Measurements from ENCODE around the gene BSN.

DNA sequence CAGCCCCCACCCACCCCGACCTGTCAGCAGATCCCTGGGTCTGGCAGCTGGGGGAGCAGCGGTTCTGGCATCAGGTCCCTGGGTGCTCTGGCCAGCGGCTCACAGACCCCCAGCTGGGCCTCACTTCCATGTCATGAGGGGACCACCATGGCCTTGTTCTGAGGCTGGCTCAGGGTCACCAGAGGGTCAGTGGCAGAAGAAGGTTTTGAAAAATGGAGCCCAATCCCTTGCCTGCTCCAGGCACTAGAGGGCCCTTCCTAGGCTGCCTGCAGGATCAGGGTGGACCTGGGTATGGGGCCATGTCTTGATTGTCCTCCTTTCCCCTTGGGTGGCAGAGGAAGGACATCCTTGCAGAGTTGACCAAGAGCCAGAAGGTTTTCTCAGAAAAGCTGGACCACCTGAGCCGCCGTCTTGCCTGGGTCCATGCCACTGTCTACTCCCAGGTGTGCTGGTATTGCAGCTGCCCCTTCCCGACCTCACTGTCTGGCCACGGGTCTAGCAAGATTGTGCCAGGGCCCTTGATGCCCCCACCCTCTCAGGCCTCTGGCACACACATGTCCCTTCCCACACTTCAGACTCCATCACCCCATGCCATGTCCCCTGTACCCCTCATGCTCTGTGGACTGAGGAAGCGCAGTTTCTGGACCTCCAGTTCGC is 152.3 kb downstream of the BSN start:
- TF ChIP-seq, protein P1, sequence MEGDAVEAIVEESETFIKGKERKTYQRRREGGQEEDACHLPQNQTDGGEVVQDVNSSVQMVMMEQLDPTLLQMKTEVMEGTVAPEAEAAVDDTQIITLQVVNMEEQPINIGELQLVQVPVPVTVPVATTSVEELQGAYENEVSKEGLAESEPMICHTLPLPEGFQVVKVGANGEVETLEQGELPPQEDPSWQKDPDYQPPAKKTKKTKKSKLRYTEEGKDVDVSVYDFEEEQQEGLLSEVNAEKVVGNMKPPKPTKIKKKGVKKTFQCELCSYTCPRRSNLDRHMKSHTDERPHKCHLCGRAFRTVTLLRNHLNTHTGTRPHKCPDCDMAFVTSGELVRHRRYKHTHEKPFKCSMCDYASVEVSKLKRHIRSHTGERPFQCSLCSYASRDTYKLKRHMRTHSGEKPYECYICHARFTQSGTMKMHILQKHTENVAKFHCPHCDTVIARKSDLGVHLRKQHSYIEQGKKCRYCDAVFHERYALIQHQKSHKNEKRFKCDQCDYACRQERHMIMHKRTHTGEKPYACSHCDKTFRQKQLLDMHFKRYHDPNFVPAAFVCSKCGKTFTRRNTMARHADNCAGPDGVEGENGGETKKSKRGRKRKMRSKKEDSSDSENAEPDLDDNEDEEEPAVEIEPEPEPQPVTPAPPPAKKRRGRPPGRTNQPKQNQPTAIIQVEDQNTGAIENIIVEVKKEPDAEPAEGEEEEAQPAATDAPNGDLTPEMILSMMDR (conservative IDR thresholded peaks at IDR 0.05): no peak
- TF ChIP-seq EZH2 (IDR thresholded peaks at IDR 0.05; ENCODE audit: low read depth): no peak
